PC-3 (cell line): Measurements from ENCODE around the gene ACSM6.

ENCODE experiments used
- EZH2 ChIP-seq: fragments of 300-600 bp; sonication (generic); IDR thresholded peaks from one replicate; pipeline ENCODE4 v1.6.1; 2017; ENCODE audit warnings: antibody characterized with exemption, mild to moderate bottlenecking, low read length; ENCODE audit not compliant: unreplicated experiment
- TF ChIP-seq, protein P1 (sequence below): fragments of 300-600 bp; sonication (generic); conservative IDR thresholded peaks from 2 replicates; pipeline ENCODE4 v1.5.1; 2017; ENCODE audit warnings: antibody characterized with exemption, low read depth, mild to moderate bottlenecking, low read length

DNA sequence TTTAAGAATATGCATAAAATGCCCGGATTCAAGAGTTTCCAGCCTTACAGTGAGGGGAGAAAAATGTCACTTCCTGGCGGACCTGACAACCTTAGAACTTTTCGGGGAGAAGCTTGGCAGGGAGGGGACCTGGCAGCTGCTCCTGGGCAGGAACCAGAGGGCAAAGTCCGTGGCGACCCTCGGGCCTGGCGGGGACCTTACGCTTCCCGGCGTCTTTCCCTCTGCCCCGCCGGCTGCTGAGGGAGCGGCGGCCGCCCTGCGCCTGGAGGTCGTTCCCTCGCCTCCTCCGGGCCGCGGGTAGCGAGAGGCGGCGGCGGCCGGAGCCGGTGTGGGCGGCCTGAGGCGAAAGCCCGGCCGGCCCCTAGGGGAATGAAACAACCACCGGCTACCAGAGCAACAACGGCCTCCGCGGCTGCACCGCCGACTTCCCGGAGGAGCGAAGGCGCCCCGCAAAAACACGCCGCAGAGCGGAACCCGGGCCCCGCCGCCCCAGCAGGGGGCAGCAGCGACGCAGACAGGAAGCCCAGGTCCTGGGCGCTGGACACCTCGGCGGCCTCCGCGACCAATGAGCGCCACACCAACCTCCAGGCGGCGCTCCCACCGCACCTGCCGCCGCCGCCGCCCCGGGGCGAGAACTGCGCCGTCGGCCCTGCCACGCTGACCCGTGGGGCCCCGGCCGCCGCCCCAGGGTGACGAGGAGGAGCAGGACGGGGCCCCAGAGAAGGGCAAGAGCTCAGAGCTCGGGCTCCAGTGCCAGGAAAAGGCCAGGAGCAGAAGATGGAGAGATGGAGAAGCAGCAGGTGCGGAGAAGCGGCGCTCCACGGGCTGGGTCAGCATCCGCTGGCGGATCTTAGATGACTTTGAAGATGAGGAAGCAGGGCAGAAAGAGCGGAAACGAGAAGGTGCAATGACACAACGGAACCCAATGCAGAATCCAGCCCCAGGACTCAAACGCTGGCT lies 10.5 kb upstream of the ACSM6 start:
- TF ChIP-seq, protein P1, sequence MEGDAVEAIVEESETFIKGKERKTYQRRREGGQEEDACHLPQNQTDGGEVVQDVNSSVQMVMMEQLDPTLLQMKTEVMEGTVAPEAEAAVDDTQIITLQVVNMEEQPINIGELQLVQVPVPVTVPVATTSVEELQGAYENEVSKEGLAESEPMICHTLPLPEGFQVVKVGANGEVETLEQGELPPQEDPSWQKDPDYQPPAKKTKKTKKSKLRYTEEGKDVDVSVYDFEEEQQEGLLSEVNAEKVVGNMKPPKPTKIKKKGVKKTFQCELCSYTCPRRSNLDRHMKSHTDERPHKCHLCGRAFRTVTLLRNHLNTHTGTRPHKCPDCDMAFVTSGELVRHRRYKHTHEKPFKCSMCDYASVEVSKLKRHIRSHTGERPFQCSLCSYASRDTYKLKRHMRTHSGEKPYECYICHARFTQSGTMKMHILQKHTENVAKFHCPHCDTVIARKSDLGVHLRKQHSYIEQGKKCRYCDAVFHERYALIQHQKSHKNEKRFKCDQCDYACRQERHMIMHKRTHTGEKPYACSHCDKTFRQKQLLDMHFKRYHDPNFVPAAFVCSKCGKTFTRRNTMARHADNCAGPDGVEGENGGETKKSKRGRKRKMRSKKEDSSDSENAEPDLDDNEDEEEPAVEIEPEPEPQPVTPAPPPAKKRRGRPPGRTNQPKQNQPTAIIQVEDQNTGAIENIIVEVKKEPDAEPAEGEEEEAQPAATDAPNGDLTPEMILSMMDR = peak; percentile 87
- no peak for TF ChIP-seq EZH2
